A673 (cell line): Measurements from ENCODE around the gene CCDC183.

Source experiments
- CTCF ChIP-seq: fragments of 300-800, 200-600 bp; sonication (generic); conservative IDR thresholded peaks from 2 replicates; pipeline ENCODE4 v1.5.1; 2017; ENCODE audit warnings: low read depth, mild to moderate bottlenecking, antibody characterized with exemption, low read length, moderate library complexity, mixed read lengths
- EZH2 ChIP-seq: fragments of 200-600 bp; sonication (generic); IDR thresholded peaks from 2 replicates; pipeline ENCODE4 v1.6.1; 2017; ENCODE audit warnings: borderline replicate concordance, low read depth, mild to moderate bottlenecking, mixed read lengths, antibody characterized with exemption, low read length; ENCODE audit not compliant: poor library complexity, severe bottlenecking

- TF ChIP-seq EZH2 (no peak), CTCF (no peak)
These were observed 24.2 kb upstream of the CCDC183 start for GRCh38 chr9:136771907-136772415.
